ENCODE measurements around the gene LRP5.

The LRP5 gene

GRCh38 chr11:68361702-68362101 lies 49.3 kb downstream of the LRP5 start:
- no peak overlapping the region for H3K4me2 ChIP-seq (ENCODE audit: low read length)
- H4K20me1 ChIP-seq (ENCODE audit: control insufficient read depth, insufficient read depth, low read depth, low read length), result no peaks in the 10 kb centered on the region
- no peaks in the 10 kb centered on the region for H3F3A ChIP-seq (ENCODE audit: control insufficient read depth, insufficient read depth)
- no peaks in the 10 kb centered on the region for H3K79me2 ChIP-seq (ENCODE audit: control insufficient read depth, low read length)
- H3K36me3 ChIP-seq (ENCODE audit: control insufficient read depth, low read length), result 0 out of 2 replicates have a peak, but pooled peaks cover 3% of the 10 kb centered on the region
- TF ChIP-seq, protein P1, sequence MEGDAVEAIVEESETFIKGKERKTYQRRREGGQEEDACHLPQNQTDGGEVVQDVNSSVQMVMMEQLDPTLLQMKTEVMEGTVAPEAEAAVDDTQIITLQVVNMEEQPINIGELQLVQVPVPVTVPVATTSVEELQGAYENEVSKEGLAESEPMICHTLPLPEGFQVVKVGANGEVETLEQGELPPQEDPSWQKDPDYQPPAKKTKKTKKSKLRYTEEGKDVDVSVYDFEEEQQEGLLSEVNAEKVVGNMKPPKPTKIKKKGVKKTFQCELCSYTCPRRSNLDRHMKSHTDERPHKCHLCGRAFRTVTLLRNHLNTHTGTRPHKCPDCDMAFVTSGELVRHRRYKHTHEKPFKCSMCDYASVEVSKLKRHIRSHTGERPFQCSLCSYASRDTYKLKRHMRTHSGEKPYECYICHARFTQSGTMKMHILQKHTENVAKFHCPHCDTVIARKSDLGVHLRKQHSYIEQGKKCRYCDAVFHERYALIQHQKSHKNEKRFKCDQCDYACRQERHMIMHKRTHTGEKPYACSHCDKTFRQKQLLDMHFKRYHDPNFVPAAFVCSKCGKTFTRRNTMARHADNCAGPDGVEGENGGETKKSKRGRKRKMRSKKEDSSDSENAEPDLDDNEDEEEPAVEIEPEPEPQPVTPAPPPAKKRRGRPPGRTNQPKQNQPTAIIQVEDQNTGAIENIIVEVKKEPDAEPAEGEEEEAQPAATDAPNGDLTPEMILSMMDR (IDR thresholded peaks at IDR 0.05; ENCODE audit: low read depth, low read length, poor library complexity, severe bottlenecking), result no peak
- no peak for TF ChIP-seq EZH2phosphoT487 (IDR thresholded peaks at IDR 0.05; ENCODE audit: borderline replicate concordance, low read length)
- H3K4me1 ChIP-seq (ENCODE audit: control insufficient read depth, low read length), result no peaks in the 10 kb centered on the region
- H3K27me3 ChIP-seq (ENCODE audit: control insufficient read depth, low read length), result no peaks in the 10 kb centered on the region
- H3K4me3 ChIP-seq (ENCODE audit: low read length), result no peak overlapping the region
- no peak overlapping the region for H3K27ac ChIP-seq (ENCODE audit: low read depth, low read length)
- no peaks in the 10 kb centered on the region for H3K9me3 ChIP-seq (ENCODE audit: control insufficient read depth, insufficient read depth, low read length)
- no peaks in the 10 kb centered on the region for H3K9me2 ChIP-seq (replicated peaks; ENCODE audit: control insufficient read depth, low read length)

- H3K9me3 ChIP-seq (ENCODE audit: control insufficient read depth, insufficient read depth, low read length), result no peaks in the 10 kb centered on the region
- H4K20me1 ChIP-seq (ENCODE audit: control insufficient read depth, insufficient read depth, low read depth, low read length), result no peaks in the 10 kb centered on the region
- no peak overlapping the region for H3K4me2 ChIP-seq (ENCODE audit: low read length)
- no peaks in the 10 kb centered on the region for H3K79me2 ChIP-seq (ENCODE audit: control insufficient read depth, low read length)
- H3K27ac ChIP-seq (ENCODE audit: low read depth, low read length), result no peak overlapping the region
- H3K4me1 ChIP-seq (ENCODE audit: control insufficient read depth, low read length), result no peaks in the 10 kb centered on the region
- H3K36me3 ChIP-seq (ENCODE audit: control insufficient read depth, low read length), result 0 out of 2 replicates have a peak, but pooled peaks cover 3% of the 10 kb centered on the region
- H3K9me2 ChIP-seq (replicated peaks; ENCODE audit: control insufficient read depth, low read length), result no peaks in the 10 kb centered on the region
- H3K4me3 ChIP-seq (ENCODE audit: low read length), result no peak overlapping the region
- H3F3A ChIP-seq (ENCODE audit: control insufficient read depth, insufficient read depth), result no peaks in the 10 kb centered on the region
- TF ChIP-seq, protein P1 (IDR thresholded peaks at IDR 0.05; ENCODE audit: low read depth, low read length, poor library complexity, severe bottlenecking), result no peak
- TF ChIP-seq EZH2phosphoT487 (IDR thresholded peaks at IDR 0.05; ENCODE audit: borderline replicate concordance, low read length), result no peak
- no peaks in the 10 kb centered on the region for H3K27me3 ChIP-seq (ENCODE audit: control insufficient read depth, low read length)
These were observed 50.5 kb downstream of the LRP5 start for GRCh38 chr11:68362801-68363379.

GRCh38 chr11:68363776-68364175 lies 51.4 kb downstream of the LRP5 start:
- no peaks in the 10 kb centered on the region for H3K9me3 ChIP-seq (ENCODE audit: control insufficient read depth, insufficient read depth, low read length)
- H3K36me3 ChIP-seq (ENCODE audit: control insufficient read depth, low read length), result 0 out of 2 replicates have a peak, but pooled peaks cover 1% of the 10 kb centered on the region
- no peak overlapping the region for H3K4me2 ChIP-seq (ENCODE audit: low read length)
- no peaks in the 10 kb centered on the region for H3K79me2 ChIP-seq (ENCODE audit: control insufficient read depth, low read length)
- H4K20me1 ChIP-seq (ENCODE audit: control insufficient read depth, insufficient read depth, low read depth, low read length), result no peaks in the 10 kb centered on the region
- H3K9me2 ChIP-seq (replicated peaks; ENCODE audit: control insufficient read depth, low read length), result no peaks in the 10 kb centered on the region
- H3K4me1 ChIP-seq (ENCODE audit: control insufficient read depth, low read length), result no peaks in the 10 kb centered on the region
- no peak for TF ChIP-seq EZH2phosphoT487 (IDR thresholded peaks at IDR 0.05; ENCODE audit: borderline replicate concordance, low read length)
- TF ChIP-seq, protein P1 (IDR thresholded peaks at IDR 0.05; ENCODE audit: low read depth, low read length, poor library complexity, severe bottlenecking), result no peak
- H3K27me3 ChIP-seq (ENCODE audit: control insufficient read depth, low read length), result no peaks in the 10 kb centered on the region
- H3K4me3 ChIP-seq (ENCODE audit: low read length), result no peak overlapping the region
- no peak overlapping the region for H3K27ac ChIP-seq (ENCODE audit: low read depth, low read length)
- no peaks in the 10 kb centered on the region for H3F3A ChIP-seq (ENCODE audit: control insufficient read depth, insufficient read depth)
